GM12878 (cell line): ENCODE results near the gene HNRNPA2B1. TPM values are rescaled to one million over a fixed set of nuclear protein-coding genes. Genes with fewer than 3 reads are reported as not detected.

Experiments used
- ATAC-seq: fragments of 200-7000 bp; cut with Tn5 transposase; 3 replicates; pipeline ENCODE4 v1.9.1; 2020; ENCODE audit warnings: mild to moderate bottlenecking, moderate library complexity
- BruUV-seq: library from RNA; stranded (reverse); fragments of 400-500 nt; replicated peaks from 2 replicates; lab custom pipeline; 2021; lab: Mats Ljungman, UMichigan
- CTCF ChIA-PET: fragments of 300-600 bp; sonication (Branson Sonifier 250); formaldehyde crosslinking; extraction: SDS; loops from one replicate; lab custom pipeline; 2021; ENCODE audit warnings: inconsistent platforms; lab: Yijun Ruan, JAX
- POLR2A ChIA-PET: fragments of 350-600 bp; formaldehyde crosslinking; extraction: SDS; loops from one replicate; lab custom pipeline; 2021; ENCODE audit warnings: inconsistent platforms; lab: Charles Lee
- RAD21 ChIA-PET: fragments of 300-600 bp; sonication (Branson Sonifier 250); formaldehyde crosslinking; loops from one replicate; lab custom pipeline; 2023; ENCODE audit warnings: antibody characterized with exemption; ENCODE audit not compliant: unreplicated experiment; lab: Charles Lee
- SMC1A ChIA-PET: fragments of 300-600 bp; sonication (Branson Sonifier 250); formaldehyde crosslinking; loops from one replicate; lab custom pipeline; 2023; ENCODE audit not compliant: unreplicated experiment, uncharacterized antibody; lab: Charles Lee
- DNase-seq: peaks from one replicate; pipeline ENCODE4 v3.0.0-alpha.2; 2011; ENCODE audit warnings: low read depth, low spot score
- FAIRE-seq: peaks from 3 replicates; lab custom pipeline; 2011; peaks lifted over from hg19 to GRCh38; lab: Jason Lieb, UNC
- H2AFZ ChIP-seq: 2 replicates; pipeline ENCODE4 v1.6.0; 2011; ENCODE audit warnings: low read depth, low read length, control low read depth; ENCODE audit not compliant: control insufficient read depth
- H3K27ac ChIP-seq: 2 replicates; pipeline ENCODE4 v1.5.1; 2011; ENCODE audit warnings: control low read depth; ENCODE audit not compliant: control insufficient read depth, insufficient read depth
- H3K27me3 ChIP-seq, 2 experiments: replicated peaks in 1 of 2; 2 replicates each; pipeline versions ENCODE4 v1.6.0 to v1.6.1; 2011; ENCODE audit warnings: low read length in 1 of 2; ENCODE audit not compliant: control insufficient read depth in 2 of 2, insufficient read depth in 2 of 2
- H3K36me3 ChIP-seq, 2 experiments: 2 replicates each; pipeline ENCODE4 v1.5.1; 2011; ENCODE audit warnings: low read length in 1 of 2; ENCODE audit not compliant: control insufficient read depth in 2 of 2, insufficient read depth in 2 of 2
- H3K4me1 ChIP-seq: 2 replicates; pipeline ENCODE4 v1.6.1; 2011; ENCODE audit warnings: mild to moderate bottlenecking, low read length, moderate library complexity, mixed read lengths; ENCODE audit not compliant: control insufficient read depth, insufficient read depth
- H3K4me2 ChIP-seq: 2 replicates; pipeline ENCODE4 v1.6.0; 2011; ENCODE audit warnings: control low read depth; ENCODE audit not compliant: control insufficient read depth, insufficient read depth
- H3K4me3 ChIP-seq: fragments of 200-600 bp; sonication (generic); 2 replicates; pipeline ENCODE4 v1.5.1; 2016
- H3K79me2 ChIP-seq: 2 replicates; pipeline ENCODE4 v1.6.0; 2011; ENCODE audit warnings: low read length; ENCODE audit not compliant: control insufficient read depth, insufficient read depth
- H3K9ac ChIP-seq: 2 replicates; pipeline ENCODE4 v1.8.0; 2011; ENCODE audit warnings: low read length, control low read depth, mixed read lengths; ENCODE audit not compliant: control insufficient read depth, insufficient read depth
- H3K9me3 ChIP-seq: replicated peaks from 3 replicates; pipeline ENCODE4 v1.5.1; 2011; ENCODE audit warnings: mild to moderate bottlenecking, low read length; ENCODE audit not compliant: control insufficient read depth, insufficient read depth
- H4K20me1 ChIP-seq: 2 replicates; pipeline ENCODE4 v1.6.0; 2011; ENCODE audit not compliant: control insufficient read depth, insufficient read depth
- EGR1 ChIP-seq, 2 experiments: IDR thresholded peaks; 1 replicate in 1 of 2; 2 replicates in 1 of 2; pipeline ENCODE4 v1.6.1; 2011 to 2012; ENCODE audit warnings: low read depth in 2 of 2, low read length in 2 of 2, borderline replicate concordance in 1 of 2, mild to moderate bottlenecking in 1 of 2, moderate library complexity in 1 of 2
- WGBS: methylation state at CpG from one replicate; pipeline ENCODE4 v1.1.6; 2016; ENCODE audit warnings: low lambda C conversion rate; ENCODE audit not compliant: insufficient replicate concordance, insufficient coverage; ENCODE audit errors: missing lambda C conversion rate; 5-methylcytosine and 5-hydroxymethylcytosine counted together
- in situ Hi-C: fragments of 300-500 bp; cut with MboI; formaldehyde crosslinking; loops from 9 replicates; pipeline ENCODE4 v1.14.3; 2018; ENCODE audit warnings: mixed read lengths
- intact Hi-C: fragments of 100-400 bp; cut with micrococcal nuclease; formaldehyde crosslinking; loops from one replicate; pipeline ENCODE4 v1.14.2; 2022; ENCODE audit not compliant: unreplicated experiment
- polyA plus RNA-seq, 11 experiments: library from polyadenylated mRNA; depleted of rRNA in 4 of 11; unstranded in 6 of 11; stranded (reverse) in 5 of 11; fragments of >200 nt; fragmentation: Nextera tagmentation in 4 of 11; fragmentation: Illumina TruSeq in 1 of 11; extraction: Ambion mirVana in 4 of 11; extraction: Trizol in 1 of 11; gene quantifications; 1 replicate in 1 of 11; 2 replicates in 10 of 11; pipeline versions ENCODE4 v1.2.1 to v1.2.3, GENCODE V29; 2011 to 2016; ENCODE audit warnings: inconsistent platforms in 2 of 11, missing spikeins in 2 of 11, low read depth in 1 of 11
- total RNA-seq, 4 experiments: library from RNA; depleted of rRNA in 3 of 4; stranded (reverse); fragments of >200 nt in 3 of 4; fragmentation: Illumina TruSeq in 1 of 4; extraction: Trizol in 1 of 4; gene quantifications; 2 replicates each; pipeline versions ENCODE4 v1.2.1 to v1.2.3, GENCODE V29; 2013 to 2021
- TF ChIP-seq, protein P1 (sequence below): fragments of 450-650 bp; formaldehyde crosslinking; IDR thresholded peaks from 2 replicates; pipeline ENCODE4 v1.5.0; 2022; ENCODE audit warnings: mild to moderate bottlenecking, missing genetic modification characterization

HNRNPA2B1 gene
- total and polyA plus RNA-seq, 10 of the 15 experiments (the other 5 are each of a cell fraction or from before 2014, with no cell fraction given) = 295 to 1,396 (median 932) TPM

DNA sequence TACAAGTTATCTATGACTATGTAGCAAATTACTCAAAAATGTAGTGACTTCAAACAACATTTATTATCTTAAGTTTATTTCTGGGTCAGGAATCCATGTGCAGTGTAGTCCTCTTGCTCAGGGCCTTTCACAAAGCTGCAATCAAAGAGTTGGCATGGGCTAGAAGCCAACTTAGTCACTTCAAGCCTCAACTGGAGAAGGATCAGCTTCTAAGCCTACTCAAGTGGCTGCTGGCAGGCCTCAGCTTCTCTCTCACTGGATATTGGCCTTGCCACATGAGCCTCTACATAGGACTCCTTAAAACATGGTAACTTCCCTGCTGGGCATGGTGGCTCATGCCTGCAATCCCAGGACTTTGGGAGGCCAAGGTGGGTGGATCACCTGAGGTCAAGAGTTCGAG is 53.5 kb downstream of the HNRNPA2B1 start:
- no peak for ATAC-seq
- RAD21 ChIA-PET = no interaction called here

More for the DNA sequence above, 53.5 kb downstream of the HNRNPA2B1 start:
- Histone ChIP-seq H3K27me3 (no peaks in the 10 kb centered on the region; a peak in 1 of 4 replicates), H3K9me3 (no peaks in the 10 kb centered on the region), H3K27ac (no peak overlapping the region), H3K9ac (no peak overlapping the region), H3K36me3 (no peaks in the 10 kb centered on the region), H3K79me2 (peaks cover 6% of the 10 kb centered on the region), H2AFZ (no peak overlapping the region), H4K20me1 (no peaks in the 10 kb centered on the region), H3K4me1 (peaks cover 6% of the 10 kb centered on the region), H3K4me3 (no peak overlapping the region), H3K4me2 (no peak overlapping the region)
- ChIA-PET POLR2A (no interaction called here), SMC1A (no interaction called here), CTCF (interaction anchor here (1.2 kb wide), 1 partner anchor 50 kb away, joined by 3 read pairs; no protein-coding TSS in a partner anchor)
- WGBS = 0% methylated on average over 1 of the region's 1 CpG
- DNase-seq (no peak), FAIRE-seq (no peak)
- in situ Hi-C loops = no loop called here
- TF ChIP-seq EGR1 (IDR thresholded peaks at IDR 0.05; ENCODE audit: borderline replicate concordance in 1 of 2, low read depth in 2 of 2, low read length in 2 of 2) = no peak
- TF ChIP-seq, protein P1, sequence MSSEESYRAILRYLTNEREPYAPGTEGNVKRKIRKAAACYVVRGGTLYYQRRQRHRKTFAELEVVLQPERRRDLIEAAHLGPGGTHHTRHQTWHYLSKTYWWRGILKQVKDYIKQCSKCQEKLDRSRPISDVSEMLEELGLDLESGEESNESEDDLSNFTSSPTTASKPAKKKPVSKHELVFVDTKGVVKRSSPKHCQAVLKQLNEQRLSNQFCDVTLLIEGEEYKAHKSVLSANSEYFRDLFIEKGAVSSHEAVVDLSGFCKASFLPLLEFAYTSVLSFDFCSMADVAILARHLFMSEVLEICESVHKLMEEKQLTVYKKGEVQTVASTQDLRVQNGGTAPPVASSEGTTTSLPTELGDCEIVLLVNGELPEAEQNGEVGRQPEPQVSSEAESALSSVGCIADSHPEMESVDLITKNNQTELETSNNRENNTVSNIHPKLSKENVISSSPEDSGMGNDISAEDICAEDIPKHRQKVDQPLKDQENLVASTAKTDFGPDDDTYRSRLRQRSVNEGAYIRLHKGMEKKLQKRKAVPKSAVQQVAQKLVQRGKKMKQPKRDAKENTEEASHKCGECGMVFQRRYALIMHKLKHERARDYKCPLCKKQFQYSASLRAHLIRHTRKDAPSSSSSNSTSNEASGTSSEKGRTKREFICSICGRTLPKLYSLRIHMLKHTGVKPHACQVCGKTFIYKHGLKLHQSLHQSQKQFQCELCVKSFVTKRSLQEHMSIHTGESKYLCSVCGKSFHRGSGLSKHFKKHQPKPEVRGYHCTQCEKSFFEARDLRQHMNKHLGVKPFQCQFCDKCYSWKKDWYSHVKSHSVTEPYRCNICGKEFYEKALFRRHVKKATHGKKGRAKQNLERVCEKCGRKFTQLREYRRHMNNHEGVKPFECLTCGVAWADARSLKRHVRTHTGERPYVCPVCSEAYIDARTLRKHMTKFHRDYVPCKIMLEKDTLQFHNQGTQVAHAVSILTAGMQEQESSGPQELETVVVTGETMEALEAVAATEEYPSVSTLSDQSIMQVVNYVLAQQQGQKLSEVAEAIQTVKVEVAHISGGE (CRISPR knock-in tag) = no peak
- intact Hi-C loops = no loop called here
- BruUV-seq = no TSS peak
